Natural killer cell treated with Interleukin-12 subunit alpha and Interleukin-12 subunit beta and Interleukin-15 and Interleukin-18, amount 100 ng/mL, for 72 hours (primary cell): ENCODE results near the gene ASB14. TPM values are rescaled to one million over a fixed set of nuclear protein-coding genes. Genes with fewer than 3 reads are reported as not detected.
"Not testable (repeated sequence)": the region's sequence is repeated elsewhere in the genome, so short reads cannot be mapped to it uniquely, and the experiment has no call there.

Source experiments
- ATAC-seq, 2 donors: fragments of 150-1000 bp; cut with Tn5 transposase in 1 of 2; sonication (Bioruptor Pico), chemical (Tn5 transposase) in 1 of 2; 2 replicates each; pipeline ENCODE4 v1.10.0; 2021
- DNase-seq: peaks from one replicate; pipeline ENCODE4 v3.0.0; 2022; ENCODE audit warnings: low spot score
- H3K27ac Mint-ChIP-seq, 2 donors: 1 replicate in 1 of 2; 2 replicates in 1 of 2; pipeline ENCODE4 v1.8.0; 2022; ENCODE audit warnings: mixed read lengths in 2 of 2, mild to moderate bottlenecking in 1 of 2, moderate library complexity in 1 of 2
- H3K27me3 Mint-ChIP-seq, 2 donors: 1 replicate in 1 of 2; 2 replicates in 1 of 2; pipeline ENCODE4 v1.8.0; 2022; ENCODE audit warnings: mixed read lengths in 2 of 2
- H3K36me3 Mint-ChIP-seq: one replicate; pipeline ENCODE4 v1.8.0; 2022; ENCODE audit warnings: mixed read lengths
- H3K4me1 Mint-ChIP-seq, 2 donors: 1 replicate in 1 of 2; 2 replicates in 1 of 2; pipeline ENCODE4 v1.8.0; 2022; ENCODE audit warnings: low read depth in 2 of 2, mixed read lengths in 2 of 2, mild to moderate bottlenecking in 1 of 2
- H3K4me3 Mint-ChIP-seq: one replicate; pipeline ENCODE4 v1.8.0; 2022; ENCODE audit warnings: mixed read lengths
- H3K9me3 Mint-ChIP-seq: 2 replicates; pipeline ENCODE4 v1.8.0; 2022; ENCODE audit warnings: mixed read lengths
- total RNA-seq, 2 donors: library from RNA; stranded (reverse); gene quantifications; one replicate each; pipeline ENCODE4 v1.2.3, GENCODE V29; 2022

The ASB14 gene
- not detected for total RNA-seq

DNA sequence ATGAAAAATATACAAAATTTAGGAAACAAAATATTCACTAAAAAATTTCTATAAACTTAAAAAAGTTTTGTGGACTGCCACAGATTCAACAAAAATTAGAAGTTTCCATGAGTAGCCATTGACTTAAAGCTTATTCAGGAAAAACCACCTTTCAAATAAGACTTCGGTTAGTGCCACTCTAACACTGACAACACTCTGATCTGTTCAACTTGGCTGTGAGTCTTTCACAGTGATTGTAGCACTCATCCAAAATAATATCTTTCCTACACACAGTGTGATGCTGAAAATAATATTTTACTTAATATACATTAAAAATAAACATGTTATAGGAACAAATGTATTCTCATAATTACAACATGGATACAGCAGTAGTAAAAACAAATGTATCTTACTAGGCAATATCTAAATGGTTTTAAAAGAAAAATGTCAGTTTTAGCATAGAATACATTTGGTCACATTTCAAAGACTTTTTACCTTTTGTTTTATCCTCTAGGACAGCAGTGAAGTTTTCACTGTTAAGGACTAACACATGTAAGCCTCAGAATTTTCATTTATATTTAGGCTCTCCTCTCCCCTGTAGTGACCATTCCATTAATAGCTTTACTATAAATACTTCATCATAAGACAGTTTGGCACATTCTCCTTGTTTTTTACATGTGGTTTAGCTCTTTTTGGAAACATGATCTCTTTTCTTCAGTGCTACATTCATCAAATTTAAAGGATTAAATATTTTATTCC, at the start of gene ASB14:
TSS of gene ASB14 (minus strand) at position 527 of the 738 bp plus-strand sequence. CDS start 652 bp downstream, outside the sequence.
- Mint-ChIP-seq H3K27ac (no peak within 1 kb of the TSS), H3K4me1 (no peaks in the 10 kb centered on the region), H3K9me3 (no peaks in the 10 kb centered on the region), H3K36me3 (no peaks in the 10 kb centered on the region), H3K4me3 (no peak within 1 kb of the TSS), H3K27me3 (peaks cover 20 to 38% of the 10 kb centered on the region in 2 donors)
- no peak for ATAC-seq
- DNase-seq, result no peak

DNA sequence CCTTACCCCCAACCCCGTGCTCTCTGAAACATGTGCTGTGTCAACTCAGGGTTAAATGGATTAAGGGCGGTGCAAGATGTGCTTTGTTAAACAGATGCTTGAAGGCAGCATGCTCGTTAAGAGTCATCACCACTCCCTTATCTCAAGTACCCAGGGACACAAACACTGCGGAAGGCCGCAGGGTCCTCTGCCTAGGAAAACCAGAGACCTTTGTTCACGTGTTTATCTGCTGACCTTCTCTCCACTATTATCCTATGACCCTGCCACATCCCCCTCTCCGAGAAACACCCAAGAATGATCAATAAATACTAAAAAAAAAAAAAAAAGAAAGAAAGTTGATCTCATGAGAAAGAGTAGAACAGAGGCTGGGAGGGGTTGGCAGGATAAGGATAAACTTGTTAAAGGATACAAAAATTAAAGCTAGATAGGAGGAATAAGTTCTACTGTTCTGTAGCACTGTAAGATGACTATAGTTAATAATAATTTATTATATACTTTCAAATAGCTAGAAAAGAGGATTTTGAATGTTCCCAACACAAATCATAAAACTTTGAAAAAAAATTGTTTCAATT, 46.7 kb upstream of the ASB14 start:
- H3K36me3 Mint-ChIP-seq, ATAC-seq, H3K27ac Mint-ChIP-seq, H3K4me1 Mint-ChIP-seq, DNase-seq, H3K9me3 Mint-ChIP-seq, H3K4me3 Mint-ChIP-seq: not testable (repeated sequence)
- H3K27me3 Mint-ChIP-seq, result peaks cover 13 to 26% of the 10 kb centered on the region in 2 donors

GRCh38 chr3:57338272-57339070, 46.0 kb upstream of the ASB14 start:
- not testable (repeated sequence) for H3K4me1 Mint-ChIP-seq, DNase-seq, H3K27ac Mint-ChIP-seq, H3K9me3 Mint-ChIP-seq, ATAC-seq, H3K4me3 Mint-ChIP-seq, H3K36me3 Mint-ChIP-seq
- peaks cover 13 to 26% of the 10 kb centered on the region in 2 donors for H3K27me3 Mint-ChIP-seq

GRCh38 chr3:57335283-57335938, 42.9 kb upstream of the ASB14 start:
- Mint-ChIP-seq H3K4me1 (no peaks in the 10 kb centered on the region), H3K9me3 (no peaks in the 10 kb centered on the region), H3K27ac (no peak overlapping the region), H3K4me3 (no peak overlapping the region), H3K27me3 (peaks cover 13 to 20% of the 10 kb centered on the region in 2 donors), H3K36me3 (no peaks in the 10 kb centered on the region)
- DNase-seq (no peak), ATAC-seq (no peak)

GRCh38 chr3:57331078-57331610, 38.7 kb upstream of the ASB14 start:
- H3K4me3 Mint-ChIP-seq, result no peak overlapping the region
- ATAC-seq, result no peak
- no peak overlapping the region for H3K27ac Mint-ChIP-seq
- peaks cover 5 to 10% of the 10 kb centered on the region in 2 donors for H3K27me3 Mint-ChIP-seq
- H3K9me3 Mint-ChIP-seq, result no peaks in the 10 kb centered on the region
- no peaks in the 10 kb centered on the region for H3K36me3 Mint-ChIP-seq
- no peak for DNase-seq
- H3K4me1 Mint-ChIP-seq, result no peaks in the 10 kb centered on the region

GRCh38 chr3:57326498-57326897, 34.0 kb upstream of the ASB14 start:
- not testable (repeated sequence) for DNase-seq, H3K9me3 Mint-ChIP-seq, ATAC-seq, H3K36me3 Mint-ChIP-seq, H3K4me3 Mint-ChIP-seq, H3K27ac Mint-ChIP-seq, H3K4me1 Mint-ChIP-seq
- peaks cover 8 to 20% of the 10 kb centered on the region in 2 donors for H3K27me3 Mint-ChIP-seq

- no peak for ATAC-seq
- Mint-ChIP-seq H3K27me3 (peaks cover 24 to 51% of the 10 kb centered on the region in 2 donors), H3K27ac (no peak overlapping the region), H3K36me3 (no peaks in the 10 kb centered on the region), H3K9me3 (no peaks in the 10 kb centered on the region), H3K4me1 (no peaks in the 10 kb centered on the region), H3K4me3 (no peak overlapping the region)
- DNase-seq, result no peak
Observed at GRCh38 chr3:57314204-57314603, 21.7 kb upstream of the ASB14 start.

DNA sequence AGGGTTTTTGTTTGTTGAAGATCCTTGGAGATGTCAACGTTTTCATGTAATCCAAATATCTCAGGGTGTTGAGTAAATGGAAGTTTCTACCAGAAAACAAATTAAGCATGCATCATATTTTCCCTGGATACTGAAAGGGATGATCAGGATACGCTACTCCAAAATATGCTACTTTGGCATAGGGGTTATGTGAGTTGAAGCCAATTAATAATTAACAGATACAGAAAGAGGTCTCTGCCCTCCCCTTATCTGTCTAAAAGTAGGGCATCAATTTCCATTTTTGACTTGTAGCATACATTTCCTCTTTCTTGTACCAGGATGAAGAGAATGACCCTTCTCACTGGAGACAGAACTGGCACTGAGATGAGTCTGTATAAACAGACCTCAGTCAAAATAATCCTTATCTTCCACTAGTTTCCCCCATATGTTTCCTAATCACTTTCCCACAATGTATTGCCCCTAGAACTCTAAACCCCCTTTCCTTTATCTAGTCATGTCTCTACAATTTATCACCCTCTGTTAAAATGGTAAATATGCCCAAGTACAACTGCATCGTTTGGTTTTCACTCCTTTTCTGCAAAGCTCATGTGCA, 17.4 kb upstream of the ASB14 start:
- no peak overlapping the region for H3K27ac Mint-ChIP-seq
- H3K9me3 Mint-ChIP-seq, result no peaks in the 10 kb centered on the region
- H3K4me1 Mint-ChIP-seq, result no peaks in the 10 kb centered on the region
- no peaks in the 10 kb centered on the region for H3K36me3 Mint-ChIP-seq
- no peak overlapping the region for H3K4me3 Mint-ChIP-seq
- ATAC-seq (no peak), DNase-seq (no peak)
- H3K27me3 Mint-ChIP-seq, result peaks cover 4 to 19% of the 10 kb centered on the region in 2 donors

- not testable (repeated sequence) for ATAC-seq, H3K4me3 Mint-ChIP-seq, H3K9me3 Mint-ChIP-seq, H3K36me3 Mint-ChIP-seq, H3K27ac Mint-ChIP-seq, DNase-seq, H3K4me1 Mint-ChIP-seq
- peaks cover 15 to 31% of the 10 kb centered on the region in 2 donors for H3K27me3 Mint-ChIP-seq
Observed at GRCh38 chr3:57303520-57303919, 11.0 kb upstream of the ASB14 start.

GRCh38 chr3:57298041-57298440, 5.6 kb upstream of the ASB14 start:
- Mint-ChIP-seq H3K4me3 (no peak overlapping the region), H3K27me3 (peaks cover 18 to 36% of the 10 kb centered on the region in 2 donors)
- no peak for ATAC-seq

GRCh38 chr3:57292897-57293526, 527 bp upstream of the ASB14 start:
- Mint-ChIP-seq H3K27ac (no peak overlapping the region), H3K9me3 (no peaks in the 10 kb centered on the region), H3K36me3 (no peaks in the 10 kb centered on the region), H3K4me1 (no peaks in the 10 kb centered on the region), H3K27me3 (peaks cover 23 to 38% of the 10 kb centered on the region in 2 donors), H3K4me3 (no peak overlapping the region)
- no peak for ATAC-seq
- no peak for DNase-seq

More at GRCh38 chr3:57298041-57298440, 5.6 kb upstream of the ASB14 start:
- H3K36me3 Mint-ChIP-seq, result no peaks in the 10 kb centered on the region
- H3K9me3 Mint-ChIP-seq, result no peaks in the 10 kb centered on the region
- no peak overlapping the region for H3K27ac Mint-ChIP-seq
- no peaks in the 10 kb centered on the region for H3K4me1 Mint-ChIP-seq
- no peak for DNase-seq

- ATAC-seq (no peak), DNase-seq (no peak)
- Mint-ChIP-seq H3K27me3 (peaks cover 20 to 38% of the 10 kb centered on the region in 2 donors), H3K36me3 (no peaks in the 10 kb centered on the region), H3K4me1 (no peaks in the 10 kb centered on the region), H3K27ac (no peak overlapping the region), H3K4me3 (no peak overlapping the region), H3K9me3 (no peaks in the 10 kb centered on the region)
Observed at GRCh38 chr3:57288403-57288802, 4.1 kb downstream of the ASB14 start.

GRCh38 chr3:57287205-57287604, 5.3 kb downstream of the ASB14 start:
- no peak overlapping the region for H3K4me3 Mint-ChIP-seq
- H3K27ac Mint-ChIP-seq, result no peak overlapping the region
- H3K9me3 Mint-ChIP-seq, result no peaks in the 10 kb centered on the region
- no peaks in the 10 kb centered on the region for H3K36me3 Mint-ChIP-seq
- peaks cover 18 to 31% of the 10 kb centered on the region in 2 donors for H3K27me3 Mint-ChIP-seq
- H3K4me1 Mint-ChIP-seq, result no peaks in the 10 kb centered on the region
- DNase-seq, result no peak
- no peak for ATAC-seq
